T-cell (primary cell): Measurements from ENCODE around the gene ADGRD1. TPM values are rescaled to one million over a fixed set of nuclear protein-coding genes. Genes with fewer than 3 reads are reported as not detected.

Experiments used
- ATAC-seq, 4 experiments: fragments of 200-7000 bp in 3 of 4; fragments of 150-1000 bp in 1 of 4; cut with Tn5 transposase; replicated peaks in 1 of 4; 1 replicate in 3 of 4; 2 replicates in 1 of 4; pipeline ENCODE4 v1.10.0; 2021; ENCODE audit warnings: moderate library complexity in 3 of 4, mild to moderate bottlenecking in 2 of 4, moderate number of reproducible peaks in 1 of 4
- CTCF ChIA-PET, 2 donors: fragments of 300-600 bp; sonication (Branson Sonifier 250); formaldehyde crosslinking; loops; one replicate each; lab custom pipeline; 2022; ENCODE audit warnings: antibody characterized with exemption in 2 of 2; lab: Charles Lee
- POLR2A ChIA-PET, 2 donors: fragments of 300-600 bp; sonication (Branson Sonifier 250); formaldehyde crosslinking; loops; one replicate each; lab custom pipeline; 2022; ENCODE audit warnings: antibody characterized with exemption in 2 of 2; lab: Charles Lee
- DNase-seq, 35 experiments: peaks; one replicate each; pipeline versions ENCODE4 v3.0.0 to v3.0.0-alpha.2; 2013 to 2023
- H3K27ac ChIP-seq: one replicate; pipeline ENCODE4 v1.5.1; 2013; ENCODE audit warnings: low read length
- H3K27me3 ChIP-seq, 2 experiments: replicated peaks in 1 of 2; 1 replicate in 1 of 2; 2 replicates in 1 of 2; pipeline versions ENCODE4 v1.6.1 to v1.7.0; 2013; ENCODE audit warnings: low read length in 1 of 2, mixed read lengths in 1 of 2; ENCODE audit not compliant: control insufficient read depth in 2 of 2, insufficient read depth in 2 of 2; ENCODE audit errors: extremely low read depth in 1 of 2
- H3K36me3 ChIP-seq, 2 donors: 1 replicate in 1 of 2; 2 replicates in 1 of 2; pipeline versions ENCODE4 v1.6.1 to v1.7.0; 2013; ENCODE audit warnings: low read length in 1 of 2; ENCODE audit not compliant: control insufficient read depth in 2 of 2, insufficient read depth in 1 of 2; ENCODE audit errors: extremely low read depth in 1 of 2
- H3K4me1 ChIP-seq, 2 experiments: 1 replicate in 1 of 2; 2 replicates in 1 of 2; pipeline versions ENCODE4 v1.6.1 to v1.7.0; 2013; ENCODE audit warnings: low read length in 2 of 2, mixed read lengths in 1 of 2; ENCODE audit not compliant: insufficient read depth in 2 of 2, control insufficient read depth in 1 of 2; ENCODE audit errors: extremely low read depth in 1 of 2
- H3K4me3 ChIP-seq, 2 donors: 1 replicate in 1 of 2; 2 replicates in 1 of 2; pipeline versions ENCODE4 v1.5.1 to v1.7.0; 2013; ENCODE audit warnings: mild to moderate bottlenecking in 2 of 2, low read length in 1 of 2, moderate library complexity in 1 of 2; ENCODE audit not compliant: control insufficient read depth in 1 of 2; ENCODE audit errors: extremely low read depth in 1 of 2
- H3K9me3 ChIP-seq: 2 replicates; pipeline ENCODE4 v1.7.0; 2013
- H3K27ac Mint-ChIP-seq, 2 donors: one replicate each; pipeline ENCODE4 v1.8.0; 2020 to 2021; ENCODE audit warnings: mild to moderate bottlenecking in 2 of 2, mixed read lengths in 2 of 2
- H3K27me3 Mint-ChIP-seq, 2 donors: one replicate each; pipeline ENCODE4 v1.8.0; 2021 to 2022; ENCODE audit warnings: mixed read lengths in 2 of 2
- H3K36me3 Mint-ChIP-seq: one replicate; pipeline ENCODE4 v1.8.0; 2021; ENCODE audit warnings: mixed read lengths
- H3K4me1 Mint-ChIP-seq, 3 donors: one replicate each; pipeline ENCODE4 v1.8.0; 2020 to 2022; ENCODE audit warnings: mixed read lengths in 3 of 3, mild to moderate bottlenecking in 1 of 3
- H3K4me3 Mint-ChIP-seq, 3 donors: one replicate each; pipeline ENCODE4 v1.8.0; 2020 to 2022; ENCODE audit warnings: mild to moderate bottlenecking in 3 of 3, mixed read lengths in 3 of 3, moderate library complexity in 3 of 3
- H3K9me3 Mint-ChIP-seq, 3 donors: one replicate each; pipeline ENCODE4 v1.8.0; 2020 to 2022; ENCODE audit warnings: mixed read lengths in 3 of 3
- WGBS: methylation state at CpG from one replicate; pipeline ENCODE4 v1.1.5; 2013; ENCODE audit warnings: missing lambda C conversion rate; ENCODE audit not compliant: insufficient coverage; 5-methylcytosine and 5-hydroxymethylcytosine counted together
- total RNA-seq, 35 experiments: library from RNA in 6 of 35; stranded (reverse) in 6 of 35; fragments of 120-200 nt in 1 of 35; gene quantifications; one replicate each; pipeline versions ENCODE4 v1.2.1 to v1.2.4 and lab custom pipeline; 2013 to 2026

ADGRD1 gene
- total RNA-seq, 5 donors from 2014 or later (not counting 1 experiment from before 2014, with no cell fraction given): 0.29 to 1.1 (median 0.43) TPM; not detected in 1

DNA sequence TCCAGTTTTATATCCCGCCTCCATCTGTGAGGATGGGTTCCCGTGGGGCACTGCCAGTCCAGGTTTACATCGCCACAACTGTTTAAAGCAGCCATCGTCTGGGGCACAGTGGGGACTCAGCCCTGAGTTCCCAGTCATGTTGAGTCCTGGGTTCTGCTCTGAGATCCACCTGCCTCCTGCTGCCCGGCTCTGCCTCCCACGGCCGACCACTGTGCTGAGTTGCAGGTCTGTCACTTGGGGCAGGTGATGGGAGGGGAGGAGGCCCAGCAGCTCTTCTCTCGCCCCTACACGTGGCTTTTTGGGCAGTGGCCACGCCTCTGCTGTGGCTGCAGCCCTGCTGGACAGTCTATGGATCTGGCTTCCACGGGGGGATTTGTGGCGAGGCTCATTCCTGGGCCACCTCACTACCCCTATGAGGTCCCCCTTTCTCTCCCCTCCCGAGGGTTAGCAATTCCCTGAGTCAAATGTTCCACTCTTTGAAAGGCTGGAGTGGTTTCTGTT lies 143.0 kb downstream of the ADGRD1 start:
- 88% methylated on average over 9 of the region's 13 CpGs for whole genome bisulfite sequencing
- H3K36me3 ChIP-seq: no peaks in the 10 kb centered on the region

DNA sequence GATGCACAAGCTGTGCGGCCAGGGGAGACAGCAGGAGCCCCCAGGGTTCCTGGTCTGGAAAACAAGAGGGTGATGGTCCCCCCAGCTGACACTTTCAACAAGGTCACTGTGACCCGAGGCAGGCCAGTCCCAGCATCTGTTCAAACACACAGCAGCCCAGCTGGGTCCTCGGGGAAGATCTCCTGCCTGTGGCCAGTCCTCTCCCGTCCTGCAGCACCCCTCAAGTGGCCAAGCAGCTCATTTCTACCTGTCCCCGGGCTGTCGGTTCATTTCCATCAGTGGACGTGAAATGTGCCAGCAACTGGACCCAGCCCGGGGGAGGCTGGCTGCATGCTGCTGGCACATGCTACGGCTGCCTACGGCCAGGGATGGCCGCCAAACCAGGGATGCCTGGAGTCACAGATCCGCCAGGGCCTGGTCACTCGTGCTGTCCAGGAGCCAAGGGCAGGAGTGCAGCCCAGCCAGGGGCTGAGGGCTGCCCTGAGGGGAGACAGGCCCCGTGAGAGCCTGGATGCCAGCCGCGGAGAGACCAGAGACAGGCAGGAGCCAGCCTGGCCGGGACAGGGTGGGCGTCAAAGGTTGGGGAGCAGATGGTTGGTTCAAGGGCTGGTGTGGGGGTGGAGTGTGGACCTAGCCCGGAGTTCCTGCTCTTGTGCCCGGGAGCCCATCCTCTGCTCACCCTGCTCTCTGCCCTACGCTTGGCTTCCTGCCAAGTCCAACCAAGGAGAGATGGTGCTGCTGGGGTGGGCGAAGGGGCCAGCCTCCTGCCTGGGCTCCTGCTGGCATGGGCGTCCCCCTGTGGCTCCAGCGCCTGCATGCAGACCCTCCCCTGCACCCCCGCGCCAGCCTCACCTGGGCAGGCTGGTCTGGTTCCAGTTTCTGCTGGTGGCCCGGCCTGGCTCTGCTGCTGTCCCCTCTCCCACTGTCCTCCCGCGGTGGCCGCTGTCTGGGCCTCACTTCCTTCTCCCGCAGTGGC lies 143.8 kb downstream of the ADGRD1 start:
- Mint-ChIP-seq H3K36me3 (no peaks in the 10 kb centered on the region), H3K27me3 (peaks cover 0 to 6% of the 10 kb centered on the region in 2 donors), H3K9me3 (no peaks in the 10 kb centered on the region), H3K27ac (no peak overlapping the region), H3K4me1 (peaks cover 0 to 9% (median 4%) of the 10 kb centered on the region in 3 donors), H3K4me3 (no peak overlapping the region)
- ChIA-PET POLR2A (no interaction called here), CTCF (interaction anchor here in 1 of 2 donors (0.6 to 1.7 kb wide), 3 partner anchors 8 to 53 kb away, joined by 4 to 6 read pairs (median 4); no protein-coding TSS in a partner anchor)
- DNase-seq: peak in 2 of 35 experiments; percentile 1 to 23
- H3K4me3 ChIP-seq: no peak overlapping the region
- no peaks in the 10 kb centered on the region for H3K36me3 ChIP-seq
- no peak for ATAC-seq
- 76% methylated on average over 29 of the region's 31 CpGs for WGBS
- peaks cover 0 to 7% of the 10 kb centered on the region in 2 experiments for H3K4me1 ChIP-seq
- peaks cover 0 to 22% of the 10 kb centered on the region in 2 experiments for H3K27me3 ChIP-seq
- no peaks in the 10 kb centered on the region for H3K9me3 ChIP-seq
- H3K27ac ChIP-seq: no peak overlapping the region

More for the DNA sequence above, 143.0 kb downstream of the ADGRD1 start:
- Mint-ChIP-seq H3K27me3 (peaks cover 0 to 6% of the 10 kb centered on the region in 2 donors), H3K4me3 (no peak overlapping the region), H3K27ac (no peak overlapping the region), H3K4me1 (peaks cover 0 to 10% (median 4%) of the 10 kb centered on the region in 3 donors), H3K36me3 (no peaks in the 10 kb centered on the region), H3K9me3 (no peaks in the 10 kb centered on the region)
- H3K27me3 ChIP-seq: peaks cover 0 to 22% of the 10 kb centered on the region in 2 experiments
- H3K4me1 ChIP-seq: peaks cover 0 to 7% of the 10 kb centered on the region in 2 experiments
- no peaks in the 10 kb centered on the region for H3K9me3 ChIP-seq
- peak in 1 of 35 experiments; percentile 20 for DNase-seq
- CTCF ChIA-PET: interaction anchor here in 1 of 2 donors (0.6 to 1.7 kb wide), 3 partner anchors 8 to 54 kb away, joined by 4 to 6 read pairs (median 4); no protein-coding TSS in a partner anchor
- no peak overlapping the region for H3K27ac ChIP-seq
- POLR2A ChIA-PET: no interaction called here
- ATAC-seq: no peak
- no peak overlapping the region for H3K4me3 ChIP-seq

DNA sequence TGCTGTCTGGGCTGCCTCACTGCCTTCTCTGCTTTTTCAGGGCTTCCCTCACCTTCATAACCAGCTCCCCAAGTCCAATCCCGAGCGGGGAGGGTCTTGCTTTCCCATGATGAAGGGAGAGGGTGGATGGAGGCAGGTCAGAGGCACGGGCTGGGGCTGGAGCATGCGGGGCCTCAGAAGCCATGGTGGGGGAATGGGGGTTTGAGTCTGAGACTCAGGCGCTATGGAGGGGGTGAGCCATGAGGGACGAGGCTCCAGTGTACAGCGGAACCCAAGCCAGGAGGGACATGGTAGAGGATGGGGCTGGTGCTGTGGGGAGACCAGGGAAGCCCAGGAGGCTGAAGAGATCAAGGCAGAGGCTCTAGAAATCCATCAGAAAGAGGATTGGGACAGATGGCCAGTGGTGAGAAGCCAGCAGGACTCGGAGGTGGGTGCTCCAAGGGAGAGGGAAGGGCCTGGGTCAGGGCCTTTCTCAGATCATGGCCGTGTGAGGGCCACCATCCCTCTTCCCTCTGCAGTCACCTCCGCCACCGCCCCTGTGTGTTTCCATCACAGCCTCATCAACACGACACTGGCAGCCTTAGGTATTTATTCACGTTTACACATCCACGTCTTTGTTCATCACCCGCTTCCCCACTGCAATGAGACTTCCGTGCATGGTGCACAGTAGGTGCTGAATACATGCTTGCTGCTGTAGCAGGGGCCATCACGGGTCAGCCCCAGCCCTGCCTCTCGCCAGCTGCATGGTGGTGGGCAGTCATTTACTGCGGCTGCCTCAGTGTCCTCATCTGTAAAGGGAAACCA lies 144.7 kb downstream of the ADGRD1 start:
- H3K4me1 ChIP-seq: peaks cover 0 to 3% of the 10 kb centered on the region in 2 experiments
- no peak overlapping the region for H3K4me3 Mint-ChIP-seq
- H3K36me3 ChIP-seq: no peaks in the 10 kb centered on the region
- H3K27me3 Mint-ChIP-seq: peaks cover 0 to 6% of the 10 kb centered on the region in 2 donors
- H3K9me3 ChIP-seq: no peaks in the 10 kb centered on the region
- no peak overlapping the region for H3K4me3 ChIP-seq
- H3K27ac ChIP-seq: no peak overlapping the region
- ATAC-seq (no peak), DNase-seq (peak in 2 of 35 experiments; percentile 1 to 12)
- 89% methylated on average over 16 of the region's 19 CpGs for whole genome bisulfite sequencing
- H3K4me1 Mint-ChIP-seq: peaks cover 0 to 3% (median 0%) of the 10 kb centered on the region in 3 donors
- peaks cover 0 to 26% of the 10 kb centered on the region in 2 experiments for H3K27me3 ChIP-seq
- no peaks in the 10 kb centered on the region for H3K9me3 Mint-ChIP-seq
- H3K36me3 Mint-ChIP-seq: no peaks in the 10 kb centered on the region
- ChIA-PET CTCF (no interaction called here), POLR2A (no interaction called here)
- no peak overlapping the region for H3K27ac Mint-ChIP-seq

DNA sequence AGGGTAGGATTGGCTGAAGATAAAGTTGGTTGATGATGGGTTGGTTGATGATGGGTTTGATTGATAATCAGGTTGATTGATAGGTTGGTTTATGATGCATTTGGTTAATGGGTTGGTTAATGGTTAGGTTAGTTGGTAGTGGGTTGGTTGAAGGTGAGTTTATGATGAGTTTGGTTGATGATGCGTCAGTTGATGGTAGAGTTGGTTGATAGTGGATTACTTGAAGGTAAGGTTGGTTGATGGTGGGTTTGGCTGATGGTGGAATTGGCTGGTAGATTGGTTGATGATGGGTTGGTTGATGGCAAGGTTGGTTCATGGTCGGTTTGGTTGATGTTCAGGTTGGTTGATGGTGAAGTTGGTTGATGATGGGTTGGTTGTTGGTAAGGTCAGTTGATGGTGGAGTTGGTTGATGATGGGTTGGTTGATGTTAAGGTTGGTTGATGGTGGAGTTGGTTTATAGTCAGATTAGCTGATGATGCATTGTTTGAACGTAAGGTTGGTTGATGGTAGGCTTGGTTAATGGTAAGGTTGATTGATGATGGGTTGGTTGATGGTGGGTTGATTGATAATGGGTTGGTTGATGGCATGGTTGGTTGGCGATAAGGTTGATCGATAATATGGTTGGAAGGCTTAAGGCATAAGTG lies 146.4 kb downstream of the ADGRD1 start:
- Mint-ChIP-seq H3K9me3 (no peaks in the 10 kb centered on the region), H3K27me3 (peaks cover 0 to 5% of the 10 kb centered on the region in 2 donors), H3K4me3 (no peak overlapping the region), H3K4me1 (peaks cover 5 to 8% (median 7%) of the 10 kb centered on the region in 3 donors), H3K27ac (no peak overlapping the region), H3K36me3 (no peaks in the 10 kb centered on the region)
- no peaks in the 10 kb centered on the region for H3K9me3 ChIP-seq
- H3K36me3 ChIP-seq: no peaks in the 10 kb centered on the region
- no peak for DNase-seq
- H3K27ac ChIP-seq: no peak overlapping the region
- WGBS: 84% methylated on average over 5 of the region's 5 CpGs
- H3K4me1 ChIP-seq: peaks cover 3 to 8% of the 10 kb centered on the region in 2 experiments
- ChIA-PET POLR2A (no interaction called here), CTCF (interaction anchor here in 1 of 2 donors (0.6 to 0.7 kb wide), 2 partner anchors 48 to 273 kb away, joined by 3 to 4 read pairs; no protein-coding TSS in a partner anchor)
- no peak overlapping the region for H3K4me3 ChIP-seq
- no peak for ATAC-seq
- peaks cover 0 to 38% of the 10 kb centered on the region in 2 experiments for H3K27me3 ChIP-seq

DNA sequence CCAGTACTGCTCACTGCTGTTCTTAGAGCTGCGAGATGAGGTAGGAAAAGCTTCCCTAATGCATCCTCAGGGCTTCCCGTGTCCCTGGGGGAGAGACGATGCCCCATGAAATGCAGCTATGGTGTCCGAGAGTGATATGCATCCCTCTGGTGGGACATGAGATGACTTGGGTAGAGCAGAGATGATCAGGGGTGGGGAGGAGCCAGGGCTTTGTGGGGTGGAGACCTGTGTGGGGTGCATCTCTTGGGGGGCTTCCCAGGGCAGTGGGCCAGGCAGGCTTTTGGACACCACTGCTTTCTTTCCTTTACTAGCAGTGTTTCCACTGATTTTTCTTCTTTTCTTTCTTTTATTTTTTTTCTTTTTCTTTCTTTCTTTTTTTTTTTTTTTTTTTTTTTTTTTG lies 147.3 kb downstream of the ADGRD1 start:
- no peak for ATAC-seq
- CTCF ChIA-PET: interaction anchor here (0.6 to 0.7 kb wide), 2 partner anchors 274 to 1021 kb away, joined by 3 read pairs; no protein-coding TSS in a partner anchor

More for the DNA sequence above, 147.3 kb downstream of the ADGRD1 start:
- Mint-ChIP-seq H3K4me1 (peaks cover 13 to 16% (median 16%) of the 10 kb centered on the region in 3 donors), H3K9me3 (no peaks in the 10 kb centered on the region), H3K36me3 (no peaks in the 10 kb centered on the region), H3K4me3 (no peak overlapping the region), H3K27me3 (peaks cover 0 to 2% of the 10 kb centered on the region in 2 donors), H3K27ac (no peak overlapping the region)
- DNase-seq: peak in 2 of 35 experiments; percentile 0 to 17
- peaks cover 0 to 40% of the 10 kb centered on the region in 2 experiments for H3K27me3 ChIP-seq
- WGBS: no CpG with 5 or more reads among the region's 4 CpGs
- no peaks in the 10 kb centered on the region for H3K9me3 ChIP-seq
- POLR2A ChIA-PET: no interaction called here
- H3K36me3 ChIP-seq: no peaks in the 10 kb centered on the region
- H3K4me3 ChIP-seq: no peak overlapping the region
- no peak overlapping the region for H3K27ac ChIP-seq
- peaks cover 4 to 17% of the 10 kb centered on the region in 2 experiments for H3K4me1 ChIP-seq
